OCI-LY1 (cell line): ENCODE data around the gene GUCY1A2.
"Not testable (repeated sequence)": the region's sequence is repeated elsewhere in the genome, so short reads cannot be mapped to it uniquely, and the experiment has no call there.

Experiments
- H2AFZ ChIP-seq: fragments of 200-600 bp; sonication (generic), shearing (Covaris generic); 2 replicates; pipeline ENCODE4 v1.6.0; 2014; ENCODE audit warnings: antibody characterized with exemption, mild to moderate bottlenecking, low read length
- H3F3A ChIP-seq: fragments of 200-600 bp; sonication (generic), shearing (Covaris generic); 2 replicates; pipeline ENCODE4 v1.6.0; 2014; ENCODE audit warnings: mild to moderate bottlenecking, antibody characterized with exemption, low read length, moderate library complexity; ENCODE audit not compliant: insufficient read depth
- H3K27ac ChIP-seq: fragments of 200-600 bp; sonication (generic); 2 replicates; pipeline ENCODE4 v1.5.1; 2014; ENCODE audit warnings: low read length, mixed run types, mild to moderate bottlenecking, low read depth; ENCODE audit not compliant: poor library complexity, severe bottlenecking
- H3K27me3 ChIP-seq: fragments of 200-600 bp; sonication (generic); 2 replicates; pipeline ENCODE4 v1.6.0; 2014; ENCODE audit warnings: antibody characterized with exemption, mild to moderate bottlenecking, low read length, moderate library complexity; ENCODE audit not compliant: insufficient read depth
- H3K36me3 ChIP-seq: fragments of 200-600 bp; sonication (generic); 2 replicates; pipeline ENCODE4 v1.6.1; 2014; ENCODE audit warnings: mild to moderate bottlenecking, antibody characterized with exemption, low read length, moderate library complexity, mixed read lengths; ENCODE audit not compliant: insufficient read depth
- H3K4me1 ChIP-seq: fragments of 200-600 bp; sonication (generic); 2 replicates; pipeline ENCODE4 v1.5.1; 2014; ENCODE audit warnings: mild to moderate bottlenecking, low read length, moderate library complexity; ENCODE audit not compliant: insufficient read depth, severe bottlenecking
- H3K4me2 ChIP-seq: fragments of 200-600 bp; sonication (generic), shearing (Covaris generic); 2 replicates; pipeline ENCODE4 v1.6.1; 2014; ENCODE audit warnings: low read length
- H3K4me3 ChIP-seq: fragments of 200-600 bp; sonication (generic); 2 replicates; pipeline ENCODE4 v1.5.1; 2014; ENCODE audit warnings: low read length, low read depth, mild to moderate bottlenecking, mixed read lengths; ENCODE audit not compliant: poor library complexity, severe bottlenecking
- H3K79me2 ChIP-seq: fragments of 200-600 bp; shearing (Covaris generic); 2 replicates; pipeline ENCODE4 v1.6.1; 2016; ENCODE audit warnings: mixed run types, low read length, mixed read lengths; ENCODE audit not compliant: insufficient read depth
- H3K9ac ChIP-seq: fragments of 200-600 bp; sonication (generic), shearing (Covaris generic); 2 replicates; pipeline ENCODE4 v1.6.1; 2014; ENCODE audit warnings: mild to moderate bottlenecking, low read length, mixed read lengths
- H3K9me2 ChIP-seq: fragments of 200-600 bp; sonication (generic), shearing (Covaris generic); 2 replicates; pipeline ENCODE4 v1.6.1; 2014; ENCODE audit warnings: low read depth, mild to moderate bottlenecking, low read length, mixed read lengths
- H3K9me3 ChIP-seq: fragments of 200-600 bp; shearing (Covaris generic); 2 replicates; pipeline ENCODE4 v1.6.1; 2014; ENCODE audit warnings: low read length, mixed read lengths
- H4K20me1 ChIP-seq: fragments of 200-600 bp; sonication (generic), shearing (Covaris generic); 2 replicates; pipeline ENCODE4 v1.6.0; 2016; ENCODE audit warnings: mild to moderate bottlenecking, low read length; ENCODE audit not compliant: insufficient read depth
- EZH2 ChIP-seq: fragments of 200-600 bp; sonication (generic), shearing (Covaris generic); IDR thresholded peaks from 2 replicates; pipeline ENCODE4 v1.8.0; 2017; ENCODE audit warnings: borderline replicate concordance, mixed run types, mild to moderate bottlenecking, antibody characterized with exemption, low read length, moderate library complexity, mixed read lengths
- TF ChIP-seq, protein P1 (sequence below): fragments of 200-600 bp; sonication (generic), shearing (Covaris generic); IDR thresholded peaks from 2 replicates; pipeline ENCODE4 v1.5.1; 2017; ENCODE audit warnings: mild to moderate bottlenecking, antibody characterized with exemption, low read length, moderate library complexity, mixed read lengths

Gene GUCY1A2, protein sequence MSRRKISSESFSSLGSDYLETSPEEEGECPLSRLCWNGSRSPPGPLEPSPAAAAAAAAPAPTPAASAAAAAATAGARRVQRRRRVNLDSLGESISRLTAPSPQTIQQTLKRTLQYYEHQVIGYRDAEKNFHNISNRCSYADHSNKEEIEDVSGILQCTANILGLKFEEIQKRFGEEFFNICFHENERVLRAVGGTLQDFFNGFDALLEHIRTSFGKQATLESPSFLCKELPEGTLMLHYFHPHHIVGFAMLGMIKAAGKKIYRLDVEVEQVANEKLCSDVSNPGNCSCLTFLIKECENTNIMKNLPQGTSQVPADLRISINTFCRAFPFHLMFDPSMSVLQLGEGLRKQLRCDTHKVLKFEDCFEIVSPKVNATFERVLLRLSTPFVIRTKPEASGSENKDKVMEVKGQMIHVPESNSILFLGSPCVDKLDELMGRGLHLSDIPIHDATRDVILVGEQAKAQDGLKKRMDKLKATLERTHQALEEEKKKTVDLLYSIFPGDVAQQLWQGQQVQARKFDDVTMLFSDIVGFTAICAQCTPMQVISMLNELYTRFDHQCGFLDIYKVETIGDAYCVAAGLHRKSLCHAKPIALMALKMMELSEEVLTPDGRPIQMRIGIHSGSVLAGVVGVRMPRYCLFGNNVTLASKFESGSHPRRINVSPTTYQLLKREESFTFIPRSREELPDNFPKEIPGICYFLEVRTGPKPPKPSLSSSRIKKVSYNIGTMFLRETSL

DNA sequence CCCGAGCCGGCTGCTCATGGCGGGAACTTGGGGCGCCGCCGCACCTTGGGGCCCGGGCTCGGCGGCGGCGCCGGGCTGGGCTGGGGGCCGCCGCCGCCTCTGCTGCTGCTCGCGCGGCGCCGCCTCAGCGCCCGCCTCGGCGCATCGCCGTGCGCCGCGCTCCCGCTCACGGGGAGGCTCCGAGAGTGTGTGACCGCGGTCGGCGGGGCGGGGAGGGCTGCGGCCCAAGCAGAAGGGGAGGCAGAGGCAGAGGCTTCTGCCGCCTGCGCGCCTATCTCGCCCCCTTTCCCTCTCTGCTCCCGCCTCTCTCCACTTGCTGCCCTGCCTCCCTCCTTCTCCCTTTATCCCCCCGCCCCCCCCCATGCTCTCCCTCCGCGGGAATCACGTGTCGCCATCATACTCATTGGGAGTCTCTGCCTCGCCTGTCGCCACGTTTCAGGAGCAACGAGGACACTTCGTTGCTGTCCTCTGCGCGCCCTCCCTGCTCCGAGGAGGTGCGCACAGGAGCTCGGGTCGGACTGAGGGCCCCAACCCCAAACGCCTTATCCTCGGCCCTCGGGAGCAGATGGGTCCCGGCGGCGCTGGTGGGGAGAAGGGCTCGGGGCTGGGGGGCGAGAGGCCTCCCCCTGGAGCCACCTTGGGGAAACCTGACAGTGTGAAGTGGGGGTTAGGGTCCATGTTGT, at the start of gene GUCY1A2:
Gene GUCY1A2, minus strand, starts transcription at position 258 of the 683 bp plus-strand sequence. CDS start 421 bp downstream, outside the sequence.
- Histone ChIP-seq H4K20me1 (no peaks in the 10 kb centered on the region), H2AFZ (no peak within 1 kb of the TSS), H3F3A (no peaks in the 10 kb centered on the region), H3K27me3 (no peaks in the 10 kb centered on the region), H3K4me2 (peak within 1 kb of the TSS; percentile 54), H3K9me2 (no peaks in the 10 kb centered on the region), H3K36me3 (no peaks in the 10 kb centered on the region), H3K4me1 (no peaks in the 10 kb centered on the region), H3K79me2 (no peaks in the 10 kb centered on the region), H3K9ac (no peak within 1 kb of the TSS), H3K27ac (no peak within 1 kb of the TSS), H3K9me3 (no peaks in the 10 kb centered on the region), H3K4me3 (peak within 1 kb of the TSS; percentile 37)
- no peak for TF ChIP-seq EZH2
- TF ChIP-seq, protein P1, sequence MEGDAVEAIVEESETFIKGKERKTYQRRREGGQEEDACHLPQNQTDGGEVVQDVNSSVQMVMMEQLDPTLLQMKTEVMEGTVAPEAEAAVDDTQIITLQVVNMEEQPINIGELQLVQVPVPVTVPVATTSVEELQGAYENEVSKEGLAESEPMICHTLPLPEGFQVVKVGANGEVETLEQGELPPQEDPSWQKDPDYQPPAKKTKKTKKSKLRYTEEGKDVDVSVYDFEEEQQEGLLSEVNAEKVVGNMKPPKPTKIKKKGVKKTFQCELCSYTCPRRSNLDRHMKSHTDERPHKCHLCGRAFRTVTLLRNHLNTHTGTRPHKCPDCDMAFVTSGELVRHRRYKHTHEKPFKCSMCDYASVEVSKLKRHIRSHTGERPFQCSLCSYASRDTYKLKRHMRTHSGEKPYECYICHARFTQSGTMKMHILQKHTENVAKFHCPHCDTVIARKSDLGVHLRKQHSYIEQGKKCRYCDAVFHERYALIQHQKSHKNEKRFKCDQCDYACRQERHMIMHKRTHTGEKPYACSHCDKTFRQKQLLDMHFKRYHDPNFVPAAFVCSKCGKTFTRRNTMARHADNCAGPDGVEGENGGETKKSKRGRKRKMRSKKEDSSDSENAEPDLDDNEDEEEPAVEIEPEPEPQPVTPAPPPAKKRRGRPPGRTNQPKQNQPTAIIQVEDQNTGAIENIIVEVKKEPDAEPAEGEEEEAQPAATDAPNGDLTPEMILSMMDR, result no peak

DNA sequence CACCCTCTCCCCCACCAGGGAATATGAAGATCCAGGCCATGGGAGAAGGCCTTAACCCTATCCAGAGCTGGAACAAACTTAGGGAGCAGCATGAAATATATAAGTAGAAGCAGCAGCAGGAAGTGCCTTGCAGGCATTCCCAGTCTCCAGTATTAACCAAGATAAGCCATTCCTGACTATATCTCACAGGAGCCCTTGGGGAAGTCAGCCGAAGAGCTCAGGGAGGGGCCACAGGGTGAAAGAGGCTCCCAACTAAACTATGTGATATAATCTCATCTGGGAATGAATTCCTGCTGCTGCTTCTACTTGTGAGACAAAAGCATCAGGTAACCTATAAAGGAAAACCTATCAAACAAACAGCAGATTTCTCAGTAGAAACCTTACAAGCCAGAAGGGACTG, 36.1 kb upstream of the GUCY1A2 start:
- TF ChIP-seq EZH2, result no peak
- TF ChIP-seq, protein P1, result no peak
- Histone ChIP-seq H3K4me1 (no peaks in the 10 kb centered on the region), H2AFZ (no peak overlapping the region), H4K20me1 (no peaks in the 10 kb centered on the region), H3K36me3 (no peaks in the 10 kb centered on the region), H3K27ac (no peak overlapping the region), H3K9me3 (no peaks in the 10 kb centered on the region), H3K79me2 (no peaks in the 10 kb centered on the region), H3K9ac (no peak overlapping the region), H3F3A (no peaks in the 10 kb centered on the region), H3K4me3 (no peak overlapping the region), H3K27me3 (no peaks in the 10 kb centered on the region), H3K9me2 (no peaks in the 10 kb centered on the region), H3K4me2 (no peak overlapping the region)

DNA sequence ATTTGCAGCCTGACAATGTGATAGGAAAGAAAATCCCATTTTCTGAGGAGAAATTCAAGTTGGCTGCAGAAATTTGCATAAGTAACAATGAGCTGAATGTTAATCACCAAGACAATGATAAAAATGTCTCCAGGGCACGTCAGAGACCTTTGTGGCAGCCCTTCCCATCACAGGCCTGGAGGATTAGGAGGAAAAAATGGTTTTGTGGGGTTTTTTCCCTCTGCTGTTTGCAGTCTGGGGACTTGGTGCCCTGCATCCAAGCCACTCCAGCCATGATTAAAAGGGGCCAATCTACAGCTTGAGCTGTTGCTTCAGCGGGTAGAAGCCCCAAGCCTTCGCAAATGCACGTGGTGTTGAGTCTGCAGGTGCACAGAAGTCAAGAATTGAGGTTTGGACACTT, 33.1 kb upstream of the GUCY1A2 start:
- not testable (repeated sequence) for H3K27me3 ChIP-seq, H3K9ac ChIP-seq, H3K4me1 ChIP-seq, H3K36me3 ChIP-seq, H3K79me2 ChIP-seq, H3K9me2 ChIP-seq, H3K4me3 ChIP-seq, H2AFZ ChIP-seq, H3K4me2 ChIP-seq, H4K20me1 ChIP-seq, H3F3A ChIP-seq, H3K9me3 ChIP-seq, H3K27ac ChIP-seq

DNA sequence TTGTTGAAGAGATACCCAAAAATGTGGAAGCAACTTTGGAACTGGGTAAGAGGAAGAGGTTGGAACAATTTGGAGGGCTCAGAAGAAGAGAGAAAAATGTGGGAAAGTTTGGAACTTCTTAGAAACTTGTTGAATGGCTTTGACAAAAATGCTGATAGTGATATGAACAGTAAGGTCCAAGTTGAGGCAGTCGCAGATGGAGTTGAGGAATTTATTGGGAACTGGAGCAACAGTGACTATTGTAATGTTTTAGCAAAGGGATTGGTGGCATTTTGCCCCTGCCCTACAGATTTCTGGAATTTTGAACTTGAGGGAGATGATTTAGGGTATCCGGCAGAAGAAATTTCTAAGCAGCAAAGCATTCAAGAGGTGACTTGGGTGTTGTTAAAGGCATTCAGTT, 32.6 kb upstream of the GUCY1A2 start:
- H3K36me3 ChIP-seq, H3K79me2 ChIP-seq: not testable (repeated sequence)

More for the DNA sequence above, 32.6 kb upstream of the GUCY1A2 start:
- not testable (repeated sequence) for H3K9me3 ChIP-seq, H3K9ac ChIP-seq, H3K4me2 ChIP-seq, H4K20me1 ChIP-seq, H3K27me3 ChIP-seq, H2AFZ ChIP-seq, H3K27ac ChIP-seq, H3K9me2 ChIP-seq, H3K4me3 ChIP-seq, H3F3A ChIP-seq, H3K4me1 ChIP-seq
